Endothelial cell of umbilical vein (primary cell): ENCODE measurements around the gene HYPK. TPM values are rescaled to one million over a fixed set of nuclear protein-coding genes. Genes with fewer than 3 reads are reported as not detected.

Source experiments
- BruUV-seq: library from RNA; stranded (reverse); fragments of 400-500 nt; replicated peaks from 2 replicates; lab custom pipeline; 2021; lab: Mats Ljungman, UMichigan
- CTCF ChIA-PET: fragments of 300-600, 350-600 bp; sonication (Branson Sonifier 250); formaldehyde crosslinking; loops from one replicate; lab custom pipeline; 2021; ENCODE audit warnings: antibody characterized with exemption, inconsistent platforms; lab: Charles Lee
- POLR2A ChIA-PET: fragments of 300-600, 350-600 bp; sonication (Branson Sonifier 250); formaldehyde crosslinking; loops from one replicate; lab custom pipeline; 2021; ENCODE audit warnings: antibody characterized with exemption, inconsistent platforms; lab: Charles Lee
- DNase-seq: peaks from one replicate; pipeline ENCODE4 v3.0.0-alpha.2; 2011; ENCODE audit warnings: low read depth, low spot score
- FAIRE-seq: peaks from 2 replicates; lab custom pipeline; 2011; peaks lifted over from hg19 to GRCh38; lab: Jason Lieb, UNC
- H2AFZ ChIP-seq: 2 replicates; pipeline ENCODE4 v1.6.0; 2012; ENCODE audit warnings: low read depth, low read length, control low read depth, inconsistent platforms
- H3K27ac ChIP-seq: 2 replicates; pipeline ENCODE4 v1.5.1; 2011; ENCODE audit warnings: low read depth, mild to moderate bottlenecking, control low read depth, low read length, moderate library complexity; ENCODE audit not compliant: insufficient read depth
- H3K27me3 ChIP-seq, 2 experiments: 2 replicates each; pipeline versions ENCODE4 v1.6.0 to v1.6.1; 2011; ENCODE audit warnings: low read length in 2 of 2, mixed read lengths in 1 of 2; ENCODE audit not compliant: control insufficient read depth in 2 of 2, insufficient read depth in 2 of 2
- H3K36me3 ChIP-seq, 2 experiments: 2 replicates in 1 of 2; 3 replicates in 1 of 2; pipeline ENCODE4 v1.5.1; 2011; ENCODE audit warnings: low read length in 2 of 2, mild to moderate bottlenecking in 1 of 2, moderate library complexity in 1 of 2; ENCODE audit not compliant: control insufficient read depth in 2 of 2, insufficient read depth in 2 of 2; ENCODE audit errors: extremely low read depth in 1 of 2
- H3K4me1 ChIP-seq: 3 replicates; pipeline ENCODE4 v1.5.1; 2011; ENCODE audit warnings: mild to moderate bottlenecking, low read length; ENCODE audit not compliant: control insufficient read depth, insufficient read depth; ENCODE audit errors: extremely low read depth
- H3K4me2 ChIP-seq: 2 replicates; pipeline ENCODE4 v1.6.1; 2011; ENCODE audit warnings: low read length, control low read depth, mixed read lengths; ENCODE audit not compliant: insufficient read depth
- H3K4me3 ChIP-seq, 3 experiments: fragments of 200-600 bp in 1 of 3; sonication (generic), shearing (Covaris generic) in 1 of 3; replicated peaks in 1 of 3; 2 replicates each; pipeline ENCODE4 v1.5.1; 2011 to 2016; ENCODE audit warnings: control low read depth in 3 of 3, low read length in 3 of 3, mild to moderate bottlenecking in 2 of 3, inconsistent platforms in 1 of 3, low read depth in 1 of 3, moderate library complexity in 1 of 3; ENCODE audit not compliant: insufficient read depth in 1 of 3
- H3K79me2 ChIP-seq: 2 replicates; pipeline ENCODE4 v1.6.0; 2012; ENCODE audit warnings: low read length, inconsistent platforms; ENCODE audit not compliant: control insufficient read depth, insufficient read depth
- H3K9ac ChIP-seq: replicated peaks from 2 replicates; pipeline ENCODE3; 2011; ENCODE audit warnings: low read length, control low read depth; ENCODE audit not compliant: insufficient read depth; ENCODE audit errors: extremely low read depth
- H3K9me1 ChIP-seq: replicated peaks from 3 replicates; pipeline ENCODE4 v1.6.0; 2011; ENCODE audit warnings: mild to moderate bottlenecking, low read length; ENCODE audit not compliant: control insufficient read depth, insufficient read depth; ENCODE audit errors: extremely low read depth
- H3K9me3 ChIP-seq: replicated peaks from 2 replicates; pipeline ENCODE4 v1.5.1; 2012; ENCODE audit warnings: low read length, inconsistent platforms; ENCODE audit not compliant: control insufficient read depth, insufficient read depth
- H4K20me1 ChIP-seq: replicated peaks from 2 replicates; pipeline ENCODE3; 2011; ENCODE audit warnings: mild to moderate bottlenecking, low read length; ENCODE audit not compliant: control insufficient read depth, insufficient read depth; ENCODE audit errors: extremely low read depth
- EZH2 ChIP-seq: IDR thresholded peaks from 2 replicates; pipeline ENCODE4 v1.6.1; 2012; ENCODE audit warnings: borderline replicate concordance, low read depth, mild to moderate bottlenecking, moderate library complexity, low read length, inconsistent platforms; ENCODE audit not compliant: severe bottlenecking
- FOS ChIP-seq: IDR thresholded peaks from 2 replicates; pipeline ENCODE4 v1.6.1; 2011; ENCODE audit warnings: mild to moderate bottlenecking, low read length, moderate library complexity, borderline replicate concordance; ENCODE audit not compliant: insufficient read depth
- GATA2 ChIP-seq: IDR thresholded peaks from 2 replicates; pipeline ENCODE4 v1.7.0; 2011; ENCODE audit warnings: low read depth, mild to moderate bottlenecking, moderate library complexity, mixed read lengths, low read length; ENCODE audit not compliant: insufficient read length, insufficient read depth
- JUN ChIP-seq: IDR thresholded peaks from 2 replicates; pipeline ENCODE4 v1.6.1; 2011; ENCODE audit warnings: borderline replicate concordance, low read depth; ENCODE audit not compliant: insufficient read length, insufficient read depth
- MYC ChIP-seq: IDR thresholded peaks from one replicate; pipeline ENCODE4 v1.6.1; 2011; ENCODE audit warnings: mild to moderate bottlenecking, low read depth, low read length
- POLR2A ChIP-seq: IDR thresholded peaks from 2 replicates; pipeline ENCODE4 v1.6.1; 2012; ENCODE audit warnings: low read depth, mild to moderate bottlenecking, control low read depth, low read length
- POLR2AphosphoS5 ChIP-seq: IDR thresholded peaks from 2 replicates; pipeline ENCODE4 v1.6.1; 2012; ENCODE audit warnings: low read depth, mild to moderate bottlenecking, control low read depth, low read length, moderate library complexity; ENCODE audit not compliant: insufficient read depth
- dilution Hi-C: fragments of 300-500 bp; cut with MboI; formaldehyde crosslinking; loops from one replicate; pipeline ENCODE4 v1.15.0; 2019; ENCODE audit warnings: low sequenced_read_pairs; ENCODE audit not compliant: extremely low pct_ligation_motif_present
- intact Hi-C: fragments of 100-400 bp; cut with micrococcal nuclease; formaldehyde crosslinking; loops from one replicate; pipeline ENCODE4 v1.10.0; 2022
- polyA plus RNA-seq, 4 experiments: library from polyadenylated mRNA; depleted of rRNA in 3 of 4; stranded (reverse) in 3 of 4; unstranded in 1 of 4; fragments of >200 nt; gene quantifications; 2 replicates each; pipeline versions ENCODE4 v1.2.1 to v1.2.3, GENCODE V29; 2011 to 2012; ENCODE audit warnings: missing spikeins in 1 of 4
- total RNA-seq: library from RNA; stranded (reverse); gene quantifications from 2 replicates; pipeline ENCODE4 v1.2.3, GENCODE V29; 2021
- TF ChIP-seq, protein P1 (sequence below), 2 donors: IDR thresholded peaks; 1 replicate in 1 of 2; 2 replicates in 1 of 2; pipeline ENCODE4 v1.5.1; 2011; ENCODE audit warnings: low read length in 2 of 2, mild to moderate bottlenecking in 2 of 2, moderate library complexity in 2 of 2, control low read depth in 1 of 2, inconsistent platforms in 1 of 2, low read depth in 1 of 2; ENCODE audit not compliant: insufficient read depth in 1 of 2; ENCODE audit errors: extremely low read depth in 1 of 2
- TF ChIP-seq, protein P2 (sequence below): IDR thresholded peaks from 2 replicates; pipeline ENCODE4 v1.6.1; 2011; ENCODE audit not compliant: insufficient read depth, insufficient read length

Gene HYPK
- total and polyA plus RNA-seq, 2 donors (not counting 3 experiments of a cell fraction or from before 2014, with no cell fraction given), result 5.2 to 17.8 TPM

DNA sequence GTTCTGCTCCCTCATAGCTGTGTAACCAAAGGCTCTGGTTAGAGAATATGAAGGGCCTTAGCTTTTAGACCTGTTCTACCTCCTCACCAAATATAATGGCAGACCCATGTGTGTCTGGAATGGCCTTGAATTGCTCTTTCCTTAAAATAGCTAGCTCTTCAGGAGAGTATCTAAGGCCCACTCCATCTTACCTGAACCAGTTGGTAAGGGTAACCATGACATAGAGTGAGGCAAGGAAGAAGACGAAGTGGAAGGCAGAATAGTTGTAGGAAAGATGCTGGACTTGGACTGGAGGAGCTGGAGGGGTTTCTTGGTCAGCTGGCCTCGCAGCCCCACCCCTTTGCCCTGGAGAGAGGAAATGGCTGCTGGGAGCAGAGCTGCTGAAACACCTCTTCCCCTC lies 5.2 kb upstream of the HYPK start:
- intact Hi-C loops, result no loop called here
- dilution Hi-C loops, result no loop called here
- DNase-seq (no peak), FAIRE-seq (no peak)
- ChIA-PET POLR2A (no interaction called here), CTCF (interaction anchor here (0.8 to 1.1 kb wide), 2 partner anchors 18 to 706 kb away, joined by 3 to 4 read pairs; partner anchors contain the start of gene ELL3)
- no peaks in the 10 kb centered on the region for H3K27me3 ChIP-seq
- no peaks in the 10 kb centered on the region for H4K20me1 ChIP-seq
- H3K4me2 ChIP-seq, result no peak overlapping the region
- peaks cover 21 to 26% of the 10 kb centered on the region in 2 experiments for H3K36me3 ChIP-seq
- H3K4me3 ChIP-seq, result no peak overlapping the region
- peaks cover 31% of the 10 kb centered on the region for H3K79me2 ChIP-seq
- H3K9me1 ChIP-seq, result no peaks in the 10 kb centered on the region
- no peak overlapping the region for H3K9ac ChIP-seq
- no peak overlapping the region for H2AFZ ChIP-seq
- H3K27ac ChIP-seq, result no peak overlapping the region
- no TSS peak for BruUV-seq
- no peak for TF ChIP-seq GATA2
- TF ChIP-seq, protein P1, sequence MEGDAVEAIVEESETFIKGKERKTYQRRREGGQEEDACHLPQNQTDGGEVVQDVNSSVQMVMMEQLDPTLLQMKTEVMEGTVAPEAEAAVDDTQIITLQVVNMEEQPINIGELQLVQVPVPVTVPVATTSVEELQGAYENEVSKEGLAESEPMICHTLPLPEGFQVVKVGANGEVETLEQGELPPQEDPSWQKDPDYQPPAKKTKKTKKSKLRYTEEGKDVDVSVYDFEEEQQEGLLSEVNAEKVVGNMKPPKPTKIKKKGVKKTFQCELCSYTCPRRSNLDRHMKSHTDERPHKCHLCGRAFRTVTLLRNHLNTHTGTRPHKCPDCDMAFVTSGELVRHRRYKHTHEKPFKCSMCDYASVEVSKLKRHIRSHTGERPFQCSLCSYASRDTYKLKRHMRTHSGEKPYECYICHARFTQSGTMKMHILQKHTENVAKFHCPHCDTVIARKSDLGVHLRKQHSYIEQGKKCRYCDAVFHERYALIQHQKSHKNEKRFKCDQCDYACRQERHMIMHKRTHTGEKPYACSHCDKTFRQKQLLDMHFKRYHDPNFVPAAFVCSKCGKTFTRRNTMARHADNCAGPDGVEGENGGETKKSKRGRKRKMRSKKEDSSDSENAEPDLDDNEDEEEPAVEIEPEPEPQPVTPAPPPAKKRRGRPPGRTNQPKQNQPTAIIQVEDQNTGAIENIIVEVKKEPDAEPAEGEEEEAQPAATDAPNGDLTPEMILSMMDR (IDR thresholded peaks at IDR 0.05; ENCODE audit: extremely low read depth in 1 of 2, insufficient read depth in 1 of 2, low read depth in 1 of 2, low read length in 2 of 2), result no peak
- no peak for TF ChIP-seq MYC
- TF ChIP-seq JUN, result no peak
- peak; percentile 41 for TF ChIP-seq POLR2A
- TF ChIP-seq POLR2AphosphoS5, result no peak
- H3K9me3 ChIP-seq, result no peaks in the 10 kb centered on the region
- peaks cover 24% of the 10 kb centered on the region for H3K4me1 ChIP-seq

DNA sequence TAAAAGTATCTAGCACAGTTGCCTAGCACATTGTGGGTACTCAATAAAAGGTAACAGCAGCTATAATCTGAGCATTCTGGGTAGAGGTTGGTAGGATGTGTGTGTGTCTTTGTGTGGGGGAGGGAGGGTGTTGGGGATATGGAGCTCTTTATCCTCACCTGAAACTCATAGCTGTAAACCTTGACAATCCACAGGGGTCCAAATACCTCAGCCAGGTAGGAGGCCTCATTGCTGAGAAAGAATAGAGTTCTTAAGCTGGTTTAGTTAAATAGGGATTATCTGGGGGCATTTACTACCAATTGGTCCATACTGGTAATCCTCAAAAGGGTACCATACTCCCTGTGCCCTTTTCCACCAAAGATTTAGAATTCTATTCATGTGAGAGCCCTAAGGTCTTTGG lies 4.4 kb upstream of the HYPK start:
- ChIA-PET CTCF (no interaction called here), POLR2A (interaction anchor here (0.6 kb wide), 1 partner anchor 37 kb away, joined by 4 read pairs; no protein-coding TSS in a partner anchor)
- Histone ChIP-seq H3K4me1 (peaks cover 25% of the 10 kb centered on the region), H2AFZ (no peak overlapping the region), H3K27me3 (no peaks in the 10 kb centered on the region), H3K79me2 (peaks cover 36% of the 10 kb centered on the region), H4K20me1 (no peaks in the 10 kb centered on the region), H3K4me3 (no peak overlapping the region), H3K9me3 (no peaks in the 10 kb centered on the region), H3K4me2 (no peak overlapping the region), H3K27ac (no peak overlapping the region), H3K36me3 (peaks cover 21 to 26% of the 10 kb centered on the region in 2 experiments), H3K9me1 (no peaks in the 10 kb centered on the region), H3K9ac (no peak overlapping the region)
- DNase-seq (no peak), FAIRE-seq (no peak)
- BruUV-seq, result no TSS peak
- dilution Hi-C loops (no loop called here), intact Hi-C loops (no loop called here)
- no peak for TF ChIP-seq EZH2
- TF ChIP-seq MYC, result no peak
- TF ChIP-seq POLR2A, result no peak
- no peak for TF ChIP-seq FOS
- TF ChIP-seq JUN, result no peak
- TF ChIP-seq, protein P1 (IDR thresholded peaks at IDR 0.05; ENCODE audit: extremely low read depth in 1 of 2, insufficient read depth in 1 of 2, low read depth in 1 of 2, low read length in 2 of 2), result no peak
- TF ChIP-seq, protein P2, sequence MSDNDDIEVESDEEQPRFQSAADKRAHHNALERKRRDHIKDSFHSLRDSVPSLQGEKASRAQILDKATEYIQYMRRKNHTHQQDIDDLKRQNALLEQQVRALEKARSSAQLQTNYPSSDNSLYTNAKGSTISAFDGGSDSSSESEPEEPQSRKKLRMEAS, result no peak
- TF ChIP-seq GATA2, result no peak
- no peak for TF ChIP-seq POLR2AphosphoS5
